8988T (cell line): ENCODE results near the gene TMEM52B.
"Not testable (repeated sequence)": the region's sequence is repeated elsewhere in the genome, so short reads cannot be mapped to it uniquely, and the experiment has no call there.

ENCODE experiments used
- DNase-seq: peaks from one replicate; pipeline ENCODE4 v3.0.0; 2011

The TMEM52B gene

GRCh38 chr12:10211940-10212738 lies 33.3 kb downstream of the TMEM52B start:
- DNase-seq: peak; percentile 70

- DNase-seq: peak; percentile 42
Measured at GRCh38 chr12:10212739-10213131, 33.9 kb downstream of the TMEM52B start, which contains the start of gene GABARAPL1. TSS of gene GABARAPL1 (plus strand) at chr12:10212877. CDS start at chr12:10213130, 253 bp downstream.

GRCh38 chr12:10213168-10214135 lies 34.6 kb downstream of the TMEM52B start:
- DNase-seq: no peak

- DNase-seq: no peak
Measured at GRCh38 chr12:10214136-10214894, 35.5 kb downstream of the TMEM52B start.

- DNase-seq: no peak
Measured at GRCh38 chr12:10214895-10215267, 36.0 kb downstream of the TMEM52B start.

GRCh38 chr12:10215436-10215835 lies 36.6 kb downstream of the TMEM52B start:
- DNase-seq: no peak

- DNase-seq: not testable (repeated sequence)
Measured at GRCh38 chr12:10215946-10216345, 37.1 kb downstream of the TMEM52B start.

GRCh38 chr12:10218021-10218420 lies 39.2 kb downstream of the TMEM52B start:
- no peak for DNase-seq

- DNase-seq: no peak
Measured at GRCh38 chr12:10220398-10221077, 41.7 kb downstream of the TMEM52B start.

GRCh38 chr12:10221846-10222245 lies 43.0 kb downstream of the TMEM52B start:
- no peak for DNase-seq

GRCh38 chr12:10223208-10223607 lies 44.4 kb downstream of the TMEM52B start:
- no peak for DNase-seq

GRCh38 chr12:10225426-10225825 lies 46.6 kb downstream of the TMEM52B start:
- DNase-seq: not testable (repeated sequence)

- DNase-seq: no peak
Measured at GRCh38 chr12:10226086-10226485, 47.3 kb downstream of the TMEM52B start.

GRCh38 chr12:10226731-10227130 lies 47.9 kb downstream of the TMEM52B start:
- no peak for DNase-seq

GRCh38 chr12:10227648-10228047 lies 48.8 kb downstream of the TMEM52B start:
- no peak for DNase-seq

GRCh38 chr12:10234562-10234961 lies 55.7 kb downstream of the TMEM52B start:
- no peak for DNase-seq

- no peak for DNase-seq
Measured at GRCh38 chr12:10235761-10236631, 57.2 kb downstream of the TMEM52B start.

- DNase-seq: no peak
Measured at GRCh38 chr12:10236720-10237119, 57.9 kb downstream of the TMEM52B start.

GRCh38 chr12:10238526-10238925 lies 59.7 kb downstream of the TMEM52B start:
- no peak for DNase-seq

GRCh38 chr12:10241290-10241689 lies 62.5 kb downstream of the TMEM52B start:
- no peak for DNase-seq
